HG03039 (cell line): ENCODE measurements around the gene PPARG.
"Not testable (repeated sequence)": the region's sequence is repeated elsewhere in the genome, so short reads cannot be mapped to it uniquely, and the experiment has no call there.

Source experiments
- ATAC-seq: cut with Tn5 transposase; IDR thresholded peaks from one replicate; pipeline ENCODE4 v1.9.1; 2021; ENCODE audit warnings: mild to moderate bottlenecking, moderate library complexity; ENCODE audit not compliant: unreplicated experiment

The PPARG gene

DNA sequence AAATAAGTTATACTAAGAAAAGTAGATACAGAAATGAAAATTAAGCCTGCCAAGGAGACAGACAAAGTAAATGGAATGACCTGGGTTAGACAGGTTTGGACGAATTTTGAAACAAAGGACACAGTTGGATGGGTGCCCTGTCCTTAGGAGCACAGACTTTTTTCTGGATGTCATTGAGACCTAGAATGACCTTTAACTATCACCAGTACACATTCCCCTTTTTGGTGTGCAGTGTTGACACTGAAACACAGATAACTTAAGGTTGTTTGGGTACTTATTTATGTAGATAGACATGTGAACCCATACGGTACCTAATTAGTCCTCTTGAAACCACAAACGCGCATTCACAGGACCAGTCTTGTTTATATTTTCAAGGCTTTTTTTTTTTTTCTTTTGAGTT is 86.7 kb downstream of the PPARG start:
- no peak for ATAC-seq

DNA sequence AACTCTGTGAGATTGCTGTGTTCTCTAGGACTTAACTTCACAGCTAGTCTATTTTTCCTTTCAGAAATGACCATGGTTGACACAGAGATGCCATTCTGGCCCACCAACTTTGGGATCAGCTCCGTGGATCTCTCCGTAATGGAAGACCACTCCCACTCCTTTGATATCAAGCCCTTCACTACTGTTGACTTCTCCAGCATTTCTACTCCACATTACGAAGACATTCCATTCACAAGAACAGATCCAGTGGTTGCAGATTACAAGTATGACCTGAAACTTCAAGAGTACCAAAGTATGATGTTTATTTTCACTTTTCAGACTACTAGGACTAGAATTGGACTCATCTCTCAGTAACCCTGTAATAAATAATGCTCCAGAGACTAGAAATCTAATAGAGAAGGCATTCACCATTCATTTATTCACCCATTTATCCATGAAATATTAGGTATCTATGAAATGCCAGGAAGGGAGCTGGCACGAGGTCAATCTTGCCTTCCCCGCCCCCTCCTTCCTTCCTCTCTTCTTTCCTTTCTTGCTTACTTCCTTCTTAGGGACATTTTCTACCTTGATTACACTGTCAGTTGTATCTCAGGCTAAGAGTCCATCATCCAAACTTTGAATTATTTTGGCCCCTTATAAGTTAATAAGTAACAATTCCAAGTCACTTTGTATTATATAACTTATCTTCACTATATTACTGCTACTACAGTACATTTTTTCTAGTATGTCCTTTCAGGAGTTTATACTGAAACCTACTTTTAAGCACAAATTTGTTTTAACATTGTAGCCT is 91.0 kb downstream of the PPARG start:
- no peak for ATAC-seq

DNA sequence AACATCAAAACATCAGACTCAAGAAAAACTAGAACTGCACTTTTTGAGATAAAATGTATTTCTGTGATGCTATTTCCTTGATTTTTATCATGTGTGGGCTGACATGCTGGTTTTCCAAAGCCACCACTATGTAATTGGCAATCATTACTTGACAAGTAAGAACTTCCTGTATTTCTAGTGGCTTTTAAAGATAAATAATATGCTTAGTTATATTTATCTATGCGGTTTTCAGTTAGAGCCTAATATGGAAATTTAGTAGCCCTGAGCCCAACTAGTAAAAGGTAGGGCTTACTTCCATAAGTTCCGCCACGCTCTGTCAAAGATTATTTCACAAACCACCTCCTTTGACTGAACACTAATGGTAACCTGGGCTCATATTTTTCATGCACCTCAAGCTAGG is 91.6 kb downstream of the PPARG start:
- ATAC-seq: no peak

DNA sequence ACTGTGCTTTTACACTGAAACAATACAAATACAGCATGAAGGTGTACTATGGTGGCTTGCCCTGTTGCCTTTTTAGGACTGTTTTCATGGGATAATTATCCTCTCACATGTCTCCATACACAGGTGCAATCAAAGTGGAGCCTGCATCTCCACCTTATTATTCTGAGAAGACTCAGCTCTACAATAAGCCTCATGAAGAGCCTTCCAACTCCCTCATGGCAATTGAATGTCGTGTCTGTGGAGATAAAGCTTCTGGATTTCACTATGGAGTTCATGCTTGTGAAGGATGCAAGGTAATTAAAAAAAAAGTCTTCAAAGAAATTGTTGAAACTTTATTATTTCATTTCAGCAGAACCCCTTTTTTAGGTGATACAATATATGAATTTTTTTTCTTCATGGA is 92.3 kb downstream of the PPARG start:
- no peak for ATAC-seq

DNA sequence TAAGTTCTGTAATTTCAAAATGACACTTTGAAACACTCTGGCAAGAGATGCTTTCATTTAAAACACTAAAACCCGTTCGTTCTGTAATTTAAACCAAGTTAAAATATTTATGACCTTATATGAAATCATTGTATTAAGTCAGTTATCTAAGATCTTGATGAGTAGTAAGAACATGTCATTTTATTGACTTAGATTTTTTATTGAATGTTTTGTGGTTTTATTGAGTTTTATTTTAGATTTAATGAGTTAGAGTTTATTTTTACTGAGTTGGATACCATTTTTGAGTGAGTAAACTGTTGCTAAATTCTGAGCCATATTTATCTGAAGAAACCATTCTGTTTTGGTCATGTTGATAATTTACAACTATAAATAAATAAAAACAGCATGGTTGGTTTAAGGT is 94.3 kb downstream of the PPARG start:
- ATAC-seq: no peak

DNA sequence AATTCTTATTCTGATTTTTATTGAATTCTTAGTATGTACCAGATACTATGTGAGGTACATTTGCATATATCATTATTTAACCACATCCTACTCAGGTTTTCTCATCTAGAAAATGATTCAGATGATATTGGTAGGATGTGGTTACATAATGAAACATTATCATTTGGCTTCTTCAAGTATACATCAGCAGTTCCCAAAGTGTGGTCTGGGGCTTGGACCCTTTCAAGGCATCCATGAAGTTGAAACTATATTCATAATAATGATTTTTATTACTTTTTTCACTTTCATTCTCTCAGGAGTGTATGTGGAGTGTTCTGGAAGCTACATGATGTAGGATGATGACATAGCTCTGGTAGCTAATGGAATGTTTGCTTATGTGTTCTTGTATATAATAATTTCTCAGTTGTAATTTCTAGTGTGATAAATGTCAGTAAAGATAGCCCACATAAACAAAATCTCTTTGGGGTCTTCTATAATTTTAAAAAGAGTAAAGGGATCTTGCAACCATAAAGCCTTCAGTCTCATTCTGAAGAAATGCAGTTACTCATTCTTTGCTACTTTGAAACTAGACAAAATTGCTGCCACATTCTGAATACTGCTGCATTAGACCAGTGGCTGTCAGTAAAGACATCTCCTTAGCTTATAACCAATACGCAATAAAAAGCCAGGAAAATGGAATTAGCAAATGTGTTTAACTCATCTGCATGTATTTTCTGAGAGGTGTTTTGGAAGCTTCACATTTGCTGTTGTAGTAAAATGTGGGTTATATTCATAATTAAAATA is 95.8 kb downstream of the PPARG start:
- no peak for ATAC-seq

DNA sequence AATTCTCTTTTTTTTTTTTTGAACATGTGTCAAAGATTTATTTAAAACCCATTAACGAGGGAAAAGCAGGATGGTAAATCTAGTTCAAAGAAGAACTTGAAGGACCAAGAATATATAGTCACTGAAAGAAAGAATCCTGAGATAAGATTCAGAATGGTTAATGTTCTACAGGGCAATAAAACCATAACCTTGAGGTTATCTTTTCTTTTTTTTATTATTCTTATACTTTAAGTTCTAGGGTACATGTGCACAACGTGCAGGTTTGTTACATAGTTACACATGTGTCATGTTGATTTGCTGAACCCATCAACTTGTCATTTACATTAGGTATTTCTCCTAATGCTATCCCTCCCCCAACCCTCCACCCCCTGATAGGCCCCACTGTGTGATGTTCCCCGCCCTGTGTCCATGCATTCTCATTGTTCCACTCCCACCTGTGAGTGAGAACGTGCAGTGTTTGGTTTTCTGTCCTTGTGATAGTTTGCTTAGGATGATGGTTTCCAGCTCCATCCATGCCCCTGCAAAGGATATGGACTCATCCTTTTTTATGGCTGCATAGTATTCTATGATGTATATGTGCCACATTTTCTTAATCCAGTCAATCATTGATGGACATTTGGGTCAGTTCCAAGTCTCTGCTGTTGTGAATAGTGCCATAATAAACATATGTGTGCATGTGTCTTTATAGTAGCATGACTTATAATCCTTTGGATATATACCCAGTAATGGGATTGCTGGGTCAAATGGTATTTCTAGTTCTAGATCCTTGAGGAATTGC is 97.8 kb downstream of the PPARG start:
- ATAC-seq: not testable (repeated sequence)

DNA sequence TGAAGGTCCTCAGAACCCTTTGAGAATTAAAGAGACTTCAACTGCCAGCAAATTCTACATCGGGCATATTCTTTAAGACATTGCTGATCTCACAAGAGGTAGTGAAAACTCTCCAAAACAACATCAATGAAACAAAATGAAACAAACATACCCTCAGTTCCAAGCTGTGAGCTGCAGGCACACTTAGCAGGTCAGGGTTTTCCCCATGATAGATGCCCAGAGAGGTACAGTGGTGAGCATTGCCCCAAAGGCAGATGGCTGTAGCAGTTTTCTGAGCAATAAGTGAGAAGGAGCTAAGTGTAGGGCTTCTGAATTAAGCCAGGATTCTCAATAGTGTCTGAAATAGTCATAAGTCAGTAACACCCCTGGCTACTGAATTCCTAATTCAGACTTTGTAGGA is 99.3 kb downstream of the PPARG start:
- ATAC-seq: no peak

DNA sequence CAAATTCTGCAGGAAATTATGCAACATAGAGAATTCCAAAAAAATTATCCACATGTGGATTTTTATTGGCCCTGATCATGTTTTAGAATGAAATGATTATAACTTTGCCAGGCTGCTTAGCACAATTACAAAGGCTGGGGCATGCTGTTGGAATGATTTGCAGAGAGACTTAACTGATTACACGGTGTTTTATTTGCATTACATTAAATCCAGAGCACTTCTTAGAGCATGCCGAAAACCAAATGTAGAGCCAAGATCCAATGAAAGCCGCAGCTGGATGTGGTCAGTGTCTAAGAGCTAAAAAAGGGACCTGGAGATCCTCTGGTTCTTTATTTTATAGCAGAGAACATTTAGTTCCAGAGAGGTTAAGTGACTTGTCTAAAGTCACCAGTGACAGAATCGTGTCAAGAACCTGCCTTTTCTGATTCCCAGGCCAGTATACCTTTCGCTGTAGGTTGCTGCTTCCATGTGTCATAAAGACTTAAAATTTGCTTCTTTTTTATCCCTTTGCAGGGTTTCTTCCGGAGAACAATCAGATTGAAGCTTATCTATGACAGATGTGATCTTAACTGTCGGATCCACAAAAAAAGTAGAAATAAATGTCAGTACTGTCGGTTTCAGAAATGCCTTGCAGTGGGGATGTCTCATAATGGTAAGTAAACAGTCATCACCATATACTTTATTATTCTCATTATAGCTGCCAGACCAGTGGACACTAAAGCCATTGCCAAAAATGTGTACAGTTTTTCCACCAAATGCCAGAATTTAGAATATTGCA is 103.4 kb downstream of the PPARG start:
- no peak for ATAC-seq

DNA sequence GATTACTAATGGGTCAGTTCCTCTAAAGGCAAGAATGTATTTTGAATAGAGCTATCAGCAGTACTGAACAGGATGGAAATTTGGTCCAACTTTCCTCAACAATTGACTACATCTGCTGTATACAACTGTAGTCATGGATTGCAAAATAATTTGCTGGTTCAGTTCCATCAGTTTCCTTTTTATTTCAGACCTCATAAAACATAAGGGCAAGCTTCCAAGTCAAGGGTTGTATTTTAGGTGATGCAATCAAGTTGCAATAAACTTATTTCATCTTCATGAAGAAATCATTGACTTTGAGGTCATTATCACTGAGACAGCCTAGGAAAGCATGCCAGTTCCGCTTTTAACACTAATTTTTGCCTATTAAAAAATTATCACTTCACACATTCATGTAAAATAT is 105.0 kb downstream of the PPARG start:
- ATAC-seq: no peak

DNA sequence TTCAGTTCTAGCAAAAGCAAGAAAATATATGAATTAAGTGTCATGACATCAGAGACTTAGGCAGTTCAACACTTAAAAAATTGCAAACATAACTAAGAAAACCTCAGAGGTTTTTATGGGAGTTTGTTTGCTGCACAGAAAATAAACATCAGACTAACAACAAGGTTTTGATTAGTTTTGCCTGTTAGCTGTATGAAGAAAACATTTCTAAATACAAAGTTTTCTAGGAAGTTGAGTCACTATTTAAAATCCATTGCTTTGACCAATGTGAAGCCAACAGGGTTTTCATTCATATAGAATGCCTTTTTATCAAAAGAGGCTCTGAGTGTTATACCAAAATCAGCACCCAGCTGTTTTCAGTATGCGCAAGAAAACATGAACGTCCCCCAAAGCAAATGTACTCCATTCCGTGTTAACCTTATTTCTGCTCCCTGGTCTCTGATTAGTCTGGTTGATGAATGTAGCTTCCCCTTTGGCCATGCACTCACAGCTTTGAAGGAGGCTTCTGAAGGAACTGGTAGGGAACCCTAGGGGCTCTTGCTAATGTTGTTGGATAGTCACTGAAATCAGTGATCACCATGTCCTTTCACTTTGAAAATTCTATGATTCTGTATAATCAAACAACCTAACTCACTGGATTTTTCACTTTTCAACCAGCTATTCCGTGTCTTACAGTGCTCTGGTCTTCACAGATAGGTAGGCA is 105.8 kb downstream of the PPARG start:
- peak; percentile 23 for ATAC-seq

DNA sequence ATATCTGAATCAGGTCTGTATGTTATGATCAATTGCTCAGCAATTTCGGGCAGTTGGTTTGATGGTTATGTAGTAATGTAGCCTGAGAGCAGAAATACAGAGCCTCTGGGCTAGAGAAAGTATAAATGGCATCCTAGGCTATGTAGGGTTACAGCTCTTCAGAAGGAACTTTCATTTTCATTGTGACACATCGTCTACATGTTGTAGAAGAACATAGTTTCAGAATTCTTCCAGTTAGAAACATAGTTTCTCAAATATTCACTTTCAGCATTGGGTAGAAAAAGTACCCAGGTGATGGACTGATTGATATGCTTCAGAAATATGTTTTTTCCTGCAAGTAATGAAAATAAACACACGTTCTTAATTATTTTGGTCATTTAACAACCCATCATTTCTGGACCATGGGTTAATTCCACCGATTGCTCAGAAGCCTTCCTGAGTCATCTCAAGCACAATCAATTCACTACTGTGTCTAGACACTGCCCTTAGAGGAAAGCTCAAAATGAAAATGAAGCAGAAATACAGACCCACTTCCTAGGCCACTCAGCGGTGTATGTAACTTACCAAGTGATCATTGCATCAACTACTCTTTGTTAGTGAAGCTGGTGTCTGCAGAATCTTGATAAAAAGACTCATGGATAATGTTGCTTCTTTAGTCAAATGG is 106.6 kb downstream of the PPARG start:
- peak; percentile 97 for ATAC-seq

DNA sequence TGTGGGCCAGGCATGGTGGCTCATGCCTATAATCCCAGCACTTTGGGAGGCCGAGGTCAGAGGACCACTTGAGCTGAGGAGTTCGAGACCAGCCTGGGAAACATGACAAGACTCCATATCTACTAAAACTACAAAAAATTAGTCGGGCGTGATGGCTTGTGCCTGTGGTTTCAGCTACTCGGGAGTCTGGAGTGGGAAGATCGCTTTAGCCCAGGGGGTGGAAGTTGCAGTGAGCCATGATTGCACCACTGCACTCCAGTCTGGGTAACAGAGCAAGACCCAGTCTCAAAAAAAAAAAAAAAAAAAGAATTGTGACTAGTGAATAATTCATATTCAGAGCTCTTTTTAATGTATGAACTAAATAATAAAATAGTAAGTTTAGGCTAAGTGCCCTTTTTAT is 107.6 kb downstream of the PPARG start:
- ATAC-seq: no peak

DNA sequence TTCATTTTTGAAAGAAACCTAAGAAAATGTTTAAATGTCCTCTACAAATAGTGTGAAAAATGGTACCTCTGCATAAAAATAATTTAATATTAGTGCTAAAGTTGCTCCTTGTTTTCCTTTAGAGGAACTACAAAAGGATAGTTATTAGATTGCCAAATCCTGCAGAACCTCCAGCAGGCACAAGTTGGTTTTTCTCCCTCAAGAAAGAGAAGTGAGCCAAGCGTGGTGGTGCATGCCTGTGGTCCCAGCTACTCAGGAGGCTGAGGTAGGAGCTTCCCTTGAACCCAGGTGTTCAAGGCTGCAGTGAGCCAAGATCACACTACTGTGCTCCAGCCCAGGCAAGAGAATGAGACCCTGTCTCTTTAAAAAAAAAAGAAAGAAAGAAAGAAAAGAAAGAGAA is 110.4 kb downstream of the PPARG start:
- ATAC-seq: no peak

DNA sequence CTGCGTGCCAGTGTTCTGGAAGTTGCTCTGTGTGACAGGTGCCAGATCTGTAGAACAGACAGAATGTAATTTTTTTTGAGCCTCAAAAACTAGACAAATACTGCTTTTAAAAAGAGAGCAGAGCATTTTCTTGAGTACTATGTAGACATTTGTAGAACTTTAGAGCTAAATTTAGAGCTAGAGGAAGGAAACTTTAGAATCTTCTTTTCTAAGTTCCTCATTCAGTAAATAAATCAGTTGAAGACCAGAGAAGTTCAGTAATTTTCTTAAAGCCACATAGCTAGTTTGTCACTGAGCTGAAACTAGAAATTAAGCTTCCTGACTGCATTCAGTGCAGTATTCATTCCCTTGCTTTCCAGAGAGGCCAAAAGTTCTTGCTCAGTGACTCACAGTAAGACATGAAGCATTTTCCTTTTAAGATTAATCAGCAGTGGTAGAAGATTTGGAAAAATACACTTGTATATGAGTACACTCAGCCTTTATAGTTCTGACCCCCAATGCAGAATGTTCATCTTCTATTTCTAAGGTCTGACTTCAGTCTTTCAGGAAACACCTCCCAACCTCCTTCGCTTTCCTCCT is 111.8 kb downstream of the PPARG start:
- no peak for ATAC-seq

DNA sequence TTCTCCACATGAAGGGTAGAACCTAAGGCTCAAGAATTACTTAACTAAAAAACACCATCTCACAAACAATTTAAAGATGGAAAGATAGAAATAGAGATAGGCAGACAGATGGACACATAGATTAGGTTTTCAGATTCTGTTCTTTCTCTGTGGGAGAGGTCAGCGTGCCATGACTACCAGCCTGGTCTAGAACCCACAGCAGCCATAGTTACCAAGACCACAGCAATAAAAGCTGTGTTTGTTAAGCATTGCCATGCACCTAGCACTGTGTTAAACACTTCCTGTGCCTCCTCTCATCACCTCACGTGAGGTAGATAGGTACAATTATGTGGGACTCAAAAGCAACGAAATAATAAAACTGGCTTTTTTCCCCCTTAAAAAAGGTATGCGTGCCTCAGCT is 112.3 kb downstream of the PPARG start:
- no peak for ATAC-seq

DNA sequence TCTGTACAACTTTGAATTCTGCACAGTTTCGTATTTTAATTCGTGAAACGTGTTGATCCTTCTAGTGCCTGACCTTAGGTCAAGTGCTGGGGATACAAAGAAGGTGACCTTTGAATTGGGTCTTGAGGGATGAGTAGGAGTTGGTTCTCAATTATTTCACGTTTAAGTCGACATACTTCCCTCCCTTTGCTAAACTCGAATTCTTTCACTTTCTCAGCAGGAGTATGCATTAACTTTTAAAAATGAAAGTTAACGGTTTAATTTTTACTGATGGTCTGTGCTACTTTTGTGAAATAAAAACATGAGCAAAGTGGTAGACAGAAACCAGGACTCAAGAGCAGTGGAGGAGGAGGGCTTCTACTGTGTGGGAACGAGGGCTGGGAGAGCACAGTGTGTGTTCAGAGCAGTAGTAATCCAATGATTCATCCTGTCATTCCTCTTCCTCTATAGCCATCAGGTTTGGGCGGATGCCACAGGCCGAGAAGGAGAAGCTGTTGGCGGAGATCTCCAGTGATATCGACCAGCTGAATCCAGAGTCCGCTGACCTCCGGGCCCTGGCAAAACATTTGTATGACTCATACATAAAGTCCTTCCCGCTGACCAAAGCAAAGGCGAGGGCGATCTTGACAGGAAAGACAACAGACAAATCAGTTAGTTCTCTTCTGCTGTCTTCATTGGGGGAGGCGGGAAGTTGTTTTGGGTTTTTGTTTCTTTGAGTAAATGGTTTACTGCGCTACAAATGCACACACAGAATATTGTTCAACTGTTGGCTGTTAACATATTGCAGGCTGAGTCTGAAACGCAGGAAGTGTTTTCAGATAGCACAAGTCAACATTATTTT is 116.8 kb downstream of the PPARG start:
- no peak for ATAC-seq

DNA sequence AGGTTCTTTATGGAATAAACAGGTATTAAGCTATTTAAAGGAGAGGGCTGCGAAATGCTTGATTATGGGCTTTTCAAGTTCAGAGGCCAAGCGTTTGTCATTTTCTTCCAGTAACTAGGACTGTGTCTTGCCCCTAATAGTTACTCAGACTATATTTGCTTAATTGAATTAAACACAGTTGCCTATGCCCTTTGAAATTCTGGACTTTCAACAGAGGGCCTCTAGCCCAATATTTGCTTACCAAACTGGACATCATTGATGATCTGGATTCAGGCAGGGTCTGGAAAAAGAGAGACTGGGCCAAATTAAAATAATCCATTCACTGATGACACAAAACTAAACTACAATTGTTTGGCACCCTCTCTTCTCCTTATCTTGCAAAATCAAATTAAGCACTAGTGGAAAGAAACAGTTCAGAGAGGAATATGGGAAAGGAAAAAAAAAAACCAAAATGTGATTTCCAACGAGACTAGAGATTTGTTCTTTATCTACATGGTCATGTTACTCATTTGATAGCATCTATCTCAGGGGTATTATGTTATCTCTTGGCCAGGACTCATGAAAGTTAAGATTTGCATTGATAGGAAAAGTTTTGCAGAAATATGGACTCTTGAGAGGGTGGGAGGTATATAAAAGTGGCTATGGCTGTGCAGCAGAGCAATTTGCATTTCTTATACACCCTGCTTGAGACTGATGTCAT is 120.3 kb downstream of the PPARG start:
- no peak for ATAC-seq
